Sciatic nerve (tissue), 2 donors: Measurements from ENCODE around the gene REXO4. TPM values are rescaled to one million over a fixed set of nuclear protein-coding genes. Genes with fewer than 3 reads are reported as not detected.
A peak's percentile ranks its signal among the peaks of the same experiment; 100 is the strongest.

Experiments
- ATAC-seq: fragments of 200-7000 bp; cut with Tn5 transposase; one replicate; pipeline ENCODE4 v1.9.1; 2020; ENCODE audit warnings: mild to moderate bottlenecking, moderate library complexity
- DNase-seq: peaks from one replicate; pipeline ENCODE4 v3.0.0-alpha.2; 2020; ENCODE audit warnings: low spot score
- intact Hi-C: fragments of 100-400 bp; cut with DNase I; formaldehyde crosslinking; loops from one replicate; pipeline ENCODE4 v1.14.2; 2022
- total RNA-seq: library from RNA; stranded (reverse); fragmentation: NEBNext Ultra II Directional; extraction: Animal tissue kit (Norgen Biotek cat#: 25700); gene quantifications from one replicate; pipeline ENCODE4 v1.2.1, GENCODE V29; 2021
- donor health status: DM: no; HTN: no; CAD: no.
- donor health status: DM: no; HTN: no; CAD: no.

The REXO4 gene
- total RNA-seq, 1 donor from 2014 or later = 23.8 TPM

GRCh38 chr9:133425049-133425632 is 7.3 kb upstream of the REXO4 start:
- intact Hi-C loops = no loop called here
- DNase-seq (no peak), ATAC-seq (no peak)

- DNase-seq (no peak), ATAC-seq (no peak)
- intact Hi-C loops = no loop called here
These were observed 6.4 kb upstream of the REXO4 start for GRCh38 chr9:133424187-133424586.

- DNase-seq = no peak
- intact Hi-C loops = no loop called here
- ATAC-seq = no peak
These were observed 5.4 kb upstream of the REXO4 start for GRCh38 chr9:133423216-133423615.

- intact Hi-C loops = no loop called here
- DNase-seq (no peak), ATAC-seq (no peak)
These were observed 4.1 kb upstream of the REXO4 start, which contains the start of gene ADAMTS13 for GRCh38 chr9:133421615-133422542. Gene ADAMTS13 (plus strand): TSS chr9:133422367. CDS start chr9:133422444, 77 bp downstream.

GRCh38 chr9:133420392-133420827 is 2.6 kb upstream of the REXO4 start:
- DNase-seq (no peak), ATAC-seq (no peak)
- intact Hi-C loops = no loop called here

GRCh38 chr9:133419005-133419404 is 1.2 kb upstream of the REXO4 start:
- DNase-seq (no peak), ATAC-seq (no peak)
- intact Hi-C loops = no loop called here

- DNase-seq (no peak), ATAC-seq (no peak)
- intact Hi-C loops = no loop called here
These were observed 2.6 kb downstream of the REXO4 start for GRCh38 chr9:133415170-133415569.

- intact Hi-C loops = no loop called here
- DNase-seq (no peak), ATAC-seq (no peak)
These were observed 9.8 kb downstream of the REXO4 start for GRCh38 chr9:133408042-133408441.

GRCh38 chr9:133406480-133407307 is 11.1 kb downstream of the REXO4 start:
- intact Hi-C loops = no loop called here
- ATAC-seq = peak; percentile 84
- peak; percentile 84 for DNase-seq

GRCh38 chr9:133405508-133406438 is 12.0 kb downstream of the REXO4 start:
- DNase-seq = no peak
- ATAC-seq = no peak
- intact Hi-C loops = no loop called here

- intact Hi-C loops = no loop called here
- DNase-seq (no peak), ATAC-seq (no peak)
These were observed 13.3 kb downstream of the REXO4 start for GRCh38 chr9:133404454-133405002.

GRCh38 chr9:133403766-133404453 is 13.9 kb downstream of the REXO4 start:
- DNase-seq (no peak), ATAC-seq (no peak)
- intact Hi-C loops = no loop called here

GRCh38 chr9:133402689-133403088 is 15.1 kb downstream of the REXO4 start:
- intact Hi-C loops = no loop called here
- DNase-seq (no peak), ATAC-seq (no peak)

GRCh38 chr9:133401588-133401987 is 16.2 kb downstream of the REXO4 start:
- no peak for ATAC-seq
- intact Hi-C loops = no loop called here
- no peak for DNase-seq

GRCh38 chr9:133400292-133400691 is 17.5 kb downstream of the REXO4 start:
- ATAC-seq = no peak
- intact Hi-C loops = no loop called here
- no peak for DNase-seq

GRCh38 chr9:133397895-133398294 is 19.9 kb downstream of the REXO4 start:
- DNase-seq = no peak
- ATAC-seq = no peak
- intact Hi-C loops = no loop called here

- intact Hi-C loops = no loop called here
- DNase-seq = no peak
These were observed 20.4 kb downstream of the REXO4 start for GRCh38 chr9:133397370-133397769.

GRCh38 chr9:133396952-133397351 is 20.9 kb downstream of the REXO4 start:
- ATAC-seq = no peak
- intact Hi-C loops = no loop called here
- no peak for DNase-seq

More at GRCh38 chr9:133397370-133397769, 20.4 kb downstream of the REXO4 start:
- no peak for ATAC-seq
